Measurements from ENCODE around the gene TTLL13.

Gene TTLL13

DNA sequence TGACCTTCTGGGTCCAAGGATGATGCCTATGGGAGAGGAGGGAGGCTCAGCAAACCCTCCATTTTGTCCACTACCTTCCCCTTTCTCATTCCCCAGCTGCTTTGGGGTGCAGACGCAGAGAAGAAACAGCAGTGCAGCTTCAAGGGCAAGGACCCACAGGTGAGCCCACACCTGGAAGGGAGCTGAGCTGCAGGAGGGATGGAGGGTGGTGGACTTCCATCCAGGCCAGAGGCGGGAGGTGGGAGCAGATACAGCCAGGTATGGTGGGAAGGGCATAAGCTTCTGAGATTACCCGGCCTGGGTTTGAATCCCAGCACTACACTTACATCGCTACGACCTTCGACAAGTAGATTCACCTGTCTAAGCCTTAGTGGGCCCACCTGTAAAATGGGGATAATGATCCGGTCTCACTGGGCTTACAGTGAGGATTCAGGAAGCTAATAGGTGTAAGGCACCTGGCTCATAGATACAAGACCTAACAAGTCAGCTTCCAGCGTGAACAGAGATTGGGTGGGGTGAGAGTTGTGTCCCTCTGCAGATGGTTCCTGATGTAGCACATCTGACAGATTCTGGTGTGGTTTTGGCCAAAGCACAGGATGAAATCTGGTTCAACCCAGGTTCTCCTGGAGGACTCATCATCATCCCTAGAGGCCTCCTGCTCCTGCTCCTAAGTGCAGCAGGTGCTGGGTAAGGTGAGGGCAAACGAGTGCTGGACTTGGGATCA, 31.5 kb upstream of the TTLL13 start:
- DNase-seq = no peak

DNA sequence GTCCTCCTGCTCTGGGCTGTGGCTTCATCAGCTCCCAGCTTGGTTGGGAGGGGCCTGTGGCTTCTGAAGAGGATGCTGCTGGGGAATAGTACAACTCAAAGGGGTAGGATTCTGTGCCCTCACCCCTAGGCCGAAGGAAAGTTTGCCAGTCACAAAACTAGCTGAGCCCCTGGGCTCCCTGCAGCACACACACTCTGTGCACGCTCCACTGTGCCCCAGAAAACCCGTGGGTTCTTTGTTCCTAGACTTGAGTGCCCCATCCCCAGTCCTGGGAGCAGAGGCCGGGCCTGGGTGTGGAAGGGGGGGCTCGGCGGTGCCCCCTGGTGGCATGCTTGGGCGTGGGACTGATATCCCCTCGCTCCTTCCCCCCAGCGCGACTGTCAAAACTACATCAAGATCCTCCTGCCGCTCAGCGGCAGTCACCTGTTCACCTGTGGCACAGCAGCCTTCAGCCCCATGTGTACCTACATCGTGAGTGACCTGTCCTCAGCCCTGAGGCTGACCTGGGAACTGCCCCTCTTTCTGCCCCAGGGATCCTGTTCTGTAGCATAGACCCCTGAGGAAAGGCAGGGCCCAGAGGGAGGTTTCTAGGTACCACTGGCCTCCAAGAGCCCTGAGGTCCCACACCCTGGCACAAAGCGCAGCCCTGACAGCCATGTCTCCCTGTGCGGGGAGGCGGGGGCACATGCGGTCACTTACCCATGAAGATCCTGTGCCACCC, 29.8 kb upstream of the TTLL13 start:
- DNase-seq = peak; percentile 79

DNA sequence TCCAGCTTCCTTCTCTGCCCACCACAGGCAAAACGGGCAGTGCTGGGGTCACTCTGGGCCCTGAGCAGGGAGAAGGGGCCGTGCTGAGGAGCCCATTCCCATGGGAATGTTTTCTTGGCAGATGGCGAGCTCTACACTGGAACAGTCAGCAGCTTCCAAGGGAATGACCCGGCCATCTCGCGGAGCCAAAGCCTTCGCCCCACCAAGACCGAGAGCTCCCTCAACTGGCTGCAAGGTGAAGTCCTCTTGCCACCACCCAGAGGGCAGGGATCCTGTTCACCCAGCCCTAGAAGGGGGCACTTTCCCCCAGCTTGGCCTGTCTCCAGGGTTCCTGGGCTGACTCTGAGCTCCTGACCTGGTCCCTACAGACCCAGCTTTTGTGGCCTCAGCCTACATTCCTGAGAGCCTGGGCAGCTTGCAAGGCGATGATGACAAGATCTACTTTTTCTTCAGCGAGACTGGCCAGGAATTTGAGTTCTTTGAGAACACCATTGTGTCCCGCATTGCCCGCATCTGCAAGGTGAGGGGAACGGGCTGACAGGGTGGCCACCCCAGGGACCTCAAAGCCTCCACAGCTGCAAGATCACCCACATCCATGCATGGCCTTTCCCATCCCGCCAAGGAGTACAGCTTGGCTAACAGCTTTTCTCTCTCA, 28.0 kb upstream of the TTLL13 start:
- DNase-seq = peak; percentile 97

DNA sequence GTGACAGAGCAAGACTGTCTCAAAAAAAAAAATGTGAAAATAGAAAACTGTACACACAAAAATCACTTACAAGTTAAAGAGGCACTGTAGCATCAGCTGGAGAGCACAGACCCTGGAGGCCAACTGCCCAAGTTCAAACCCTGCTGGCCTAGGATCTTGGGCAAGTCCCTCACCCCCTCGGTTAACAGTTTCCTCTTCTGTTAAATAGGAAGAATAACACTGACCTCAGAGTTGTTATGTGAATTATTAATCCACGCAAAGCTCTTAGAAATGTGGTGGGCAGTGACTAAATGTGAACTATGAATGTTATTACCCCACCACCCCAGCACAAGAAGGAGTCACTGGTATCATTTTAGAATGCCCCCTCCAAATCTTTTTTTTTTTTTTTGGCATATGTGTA, 26.8 kb upstream of the TTLL13 start:
- DNase-seq = no peak

DNA sequence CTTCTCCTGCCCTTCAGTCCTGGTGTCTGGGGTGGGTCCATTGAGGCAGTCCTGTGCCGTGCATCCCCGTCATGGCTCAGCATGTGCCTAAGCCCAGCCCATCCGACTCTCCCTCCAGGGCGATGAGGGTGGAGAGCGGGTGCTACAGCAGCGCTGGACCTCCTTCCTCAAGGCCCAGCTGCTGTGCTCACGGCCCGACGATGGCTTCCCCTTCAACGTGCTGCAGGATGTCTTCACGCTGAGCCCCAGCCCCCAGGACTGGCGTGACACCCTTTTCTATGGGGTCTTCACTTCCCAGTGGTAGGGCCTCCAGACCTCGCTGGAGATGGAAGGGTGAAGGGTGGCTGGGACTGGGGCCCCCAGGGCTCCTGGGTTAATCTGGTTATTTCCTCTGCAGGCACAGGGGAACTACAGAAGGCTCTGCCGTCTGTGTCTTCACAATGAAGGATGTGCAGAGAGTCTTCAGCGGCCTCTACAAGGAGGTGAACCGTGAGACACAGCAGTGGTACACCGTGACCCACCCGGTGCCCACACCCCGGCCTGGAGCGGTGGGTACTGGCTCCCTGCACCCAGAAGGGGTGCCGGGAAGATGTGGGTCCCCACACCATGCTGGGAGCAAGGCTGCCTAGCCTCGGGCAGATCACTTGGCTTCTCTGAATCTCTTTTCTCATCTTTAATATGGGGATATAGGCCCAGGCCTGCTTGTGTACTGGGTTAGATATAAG, 25.8 kb upstream of the TTLL13 start:
- peak; percentile 40 for DNase-seq

DNA sequence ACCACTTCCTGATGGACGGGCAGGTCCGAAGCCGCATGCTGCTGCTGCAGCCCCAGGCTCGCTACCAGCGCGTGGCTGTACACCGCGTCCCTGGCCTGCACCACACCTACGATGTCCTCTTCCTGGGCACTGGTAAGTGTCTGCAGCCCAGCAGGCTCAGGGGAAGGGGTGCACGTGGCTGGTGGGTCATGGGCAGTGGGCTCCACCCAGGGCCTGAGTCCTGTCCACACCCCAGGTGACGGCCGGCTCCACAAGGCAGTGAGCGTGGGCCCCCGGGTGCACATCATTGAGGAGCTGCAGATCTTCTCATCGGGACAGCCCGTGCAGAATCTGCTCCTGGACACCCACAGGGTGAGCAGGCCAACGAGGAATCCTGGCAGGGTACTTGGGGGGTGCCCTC, 24.3 kb upstream of the TTLL13 start:
- no peak for DNase-seq

DNA sequence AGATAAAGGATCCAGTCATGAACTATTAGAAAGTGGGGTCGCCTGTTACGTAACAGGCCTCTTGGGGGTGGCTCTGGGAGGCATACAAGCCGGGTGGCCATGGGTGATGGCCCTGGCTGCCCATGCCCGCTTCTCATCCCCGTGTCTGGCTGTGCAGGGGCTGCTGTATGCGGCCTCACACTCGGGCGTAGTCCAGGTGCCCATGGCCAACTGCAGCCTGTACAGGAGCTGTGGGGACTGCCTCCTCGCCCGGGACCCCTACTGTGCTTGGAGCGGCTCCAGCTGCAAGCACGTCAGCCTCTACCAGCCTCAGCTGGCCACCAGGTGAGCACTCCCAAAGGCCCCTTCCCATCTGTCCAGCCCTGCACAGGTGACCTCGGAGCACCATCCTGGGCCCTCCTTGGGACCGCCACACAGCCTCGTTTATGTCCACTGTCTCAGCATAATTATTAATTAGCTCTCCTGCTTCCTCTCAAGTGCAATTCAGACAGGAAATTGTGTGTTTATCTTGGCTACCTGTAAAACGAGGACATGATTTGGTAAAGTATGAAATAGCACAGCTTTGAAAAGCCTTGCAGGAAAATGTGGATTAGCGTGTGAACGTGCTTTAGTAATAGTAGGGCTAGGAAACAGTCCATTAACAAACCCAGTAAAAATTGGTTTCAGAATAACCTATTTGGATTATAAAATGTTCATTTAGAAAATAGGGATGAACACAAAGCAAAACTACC, 23.7 kb upstream of the TTLL13 start:
- DNase-seq = no peak

DNA sequence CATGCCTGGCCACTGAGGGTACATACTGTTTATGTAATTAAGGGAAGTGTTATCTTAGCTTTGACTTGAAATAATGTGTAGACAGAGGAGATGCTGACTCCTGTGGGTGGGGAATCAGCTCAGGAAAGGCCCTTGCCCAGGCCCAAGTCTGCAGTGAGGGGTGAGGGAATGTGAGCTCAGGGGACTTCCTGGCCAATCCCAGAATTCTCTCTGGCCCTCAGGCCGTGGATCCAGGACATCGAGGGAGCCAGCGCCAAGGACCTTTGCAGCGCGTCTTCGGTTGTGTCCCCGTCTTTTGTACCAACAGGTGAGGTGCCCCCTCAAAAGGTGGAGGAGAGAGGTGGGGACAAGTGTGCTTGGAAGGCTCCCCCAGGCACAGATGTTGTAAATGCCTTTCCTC, 22.0 kb upstream of the TTLL13 start:
- no peak for DNase-seq

DNA sequence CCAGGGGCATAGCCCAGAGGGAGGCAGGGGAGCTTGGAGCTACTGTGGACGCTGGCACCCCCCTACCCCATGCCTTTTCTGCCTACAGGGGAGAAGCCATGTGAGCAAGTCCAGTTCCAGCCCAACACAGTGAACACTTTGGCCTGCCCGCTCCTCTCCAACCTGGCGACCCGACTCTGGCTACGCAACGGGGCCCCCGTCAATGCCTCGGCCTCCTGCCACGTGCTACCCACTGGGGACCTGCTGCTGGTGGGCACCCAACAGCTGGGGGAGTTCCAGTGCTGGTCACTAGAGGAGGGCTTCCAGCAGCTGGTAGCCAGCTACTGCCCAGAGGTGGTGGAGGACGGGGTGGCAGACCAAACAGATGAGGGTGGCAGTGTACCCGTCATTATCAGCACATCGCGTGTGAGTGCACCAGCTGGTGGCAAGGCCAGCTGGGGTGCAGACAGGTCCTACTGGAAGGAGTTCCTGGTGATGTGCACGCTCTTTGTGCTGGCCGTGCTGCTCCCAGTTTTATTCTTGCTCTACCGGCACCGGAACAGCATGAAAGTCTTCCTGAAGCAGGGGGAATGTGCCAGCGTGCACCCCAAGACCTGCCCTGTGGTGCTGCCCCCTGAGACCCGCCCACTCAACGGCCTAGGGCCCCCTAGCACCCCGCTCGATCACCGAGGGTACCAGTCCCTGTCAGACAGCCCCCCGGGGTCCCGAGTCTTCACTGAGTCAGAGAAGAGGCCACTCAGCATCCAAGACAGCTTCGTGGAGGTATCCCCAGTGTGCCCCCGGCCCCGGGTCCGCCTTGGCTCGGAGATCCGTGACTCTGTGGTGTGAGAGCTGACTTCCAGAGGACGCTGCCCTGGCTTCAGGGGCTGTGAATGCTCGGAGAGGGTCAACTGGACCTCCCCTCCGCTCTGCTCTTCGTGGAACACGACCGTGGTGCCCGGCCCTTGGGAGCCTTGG, 21.3 kb upstream of the TTLL13 start:
- DNase-seq = no peak

DNA sequence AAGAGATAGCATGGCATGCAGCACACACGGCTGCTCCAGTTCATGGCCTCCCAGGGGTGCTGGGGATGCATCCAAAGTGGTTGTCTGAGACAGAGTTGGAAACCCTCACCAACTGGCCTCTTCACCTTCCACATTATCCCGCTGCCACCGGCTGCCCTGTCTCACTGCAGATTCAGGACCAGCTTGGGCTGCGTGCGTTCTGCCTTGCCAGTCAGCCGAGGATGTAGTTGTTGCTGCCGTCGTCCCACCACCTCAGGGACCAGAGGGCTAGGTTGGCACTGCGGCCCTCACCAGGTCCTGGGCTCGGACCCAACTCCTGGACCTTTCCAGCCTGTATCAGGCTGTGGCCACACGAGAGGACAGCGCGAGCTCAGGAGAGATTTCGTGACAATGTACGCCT, 20.4 kb upstream of the TTLL13 start:
- no peak for DNase-seq

DNA sequence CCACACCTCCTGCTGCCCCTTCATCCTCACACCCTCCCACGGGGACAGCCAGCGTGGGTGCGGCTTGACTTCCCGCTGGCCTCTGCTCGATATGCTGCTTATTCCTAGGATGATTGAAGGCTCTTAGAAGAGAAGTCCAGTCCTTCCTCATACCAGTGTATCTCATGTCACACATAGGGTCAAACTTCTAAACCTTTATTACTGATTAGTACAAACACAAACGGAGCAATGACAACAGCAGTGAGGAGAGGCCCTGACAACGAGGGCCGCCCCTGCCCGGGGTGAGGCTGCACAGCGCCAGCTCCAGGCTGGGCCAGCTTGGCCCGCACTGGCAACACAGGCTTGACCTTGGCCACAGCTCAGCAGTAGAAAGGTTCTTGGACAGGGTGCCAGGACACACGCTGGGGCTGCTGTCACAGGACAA, 19.3 kb upstream of the TTLL13 start:
- DNase-seq = no peak

DNA sequence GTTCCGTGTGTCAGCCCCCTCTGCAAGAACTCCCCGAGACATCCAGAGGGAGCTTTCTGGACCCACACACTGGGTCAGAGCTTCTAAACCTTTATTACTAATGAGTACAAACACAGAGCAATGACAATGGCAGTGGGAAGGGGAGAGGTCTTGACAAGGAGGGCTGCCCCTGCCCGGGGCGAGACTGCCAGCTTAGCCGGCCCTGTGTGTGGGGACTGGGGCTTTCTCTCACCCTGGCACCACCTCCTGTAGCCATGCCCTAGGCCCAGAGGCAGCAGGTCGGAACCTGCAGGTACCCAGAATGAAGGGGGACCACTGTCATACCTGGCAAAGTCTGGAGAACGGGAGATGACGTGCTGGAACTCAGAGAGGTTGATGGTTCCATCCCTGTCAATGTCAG, 18.7 kb upstream of the TTLL13 start:
- DNase-seq = no peak

DNA sequence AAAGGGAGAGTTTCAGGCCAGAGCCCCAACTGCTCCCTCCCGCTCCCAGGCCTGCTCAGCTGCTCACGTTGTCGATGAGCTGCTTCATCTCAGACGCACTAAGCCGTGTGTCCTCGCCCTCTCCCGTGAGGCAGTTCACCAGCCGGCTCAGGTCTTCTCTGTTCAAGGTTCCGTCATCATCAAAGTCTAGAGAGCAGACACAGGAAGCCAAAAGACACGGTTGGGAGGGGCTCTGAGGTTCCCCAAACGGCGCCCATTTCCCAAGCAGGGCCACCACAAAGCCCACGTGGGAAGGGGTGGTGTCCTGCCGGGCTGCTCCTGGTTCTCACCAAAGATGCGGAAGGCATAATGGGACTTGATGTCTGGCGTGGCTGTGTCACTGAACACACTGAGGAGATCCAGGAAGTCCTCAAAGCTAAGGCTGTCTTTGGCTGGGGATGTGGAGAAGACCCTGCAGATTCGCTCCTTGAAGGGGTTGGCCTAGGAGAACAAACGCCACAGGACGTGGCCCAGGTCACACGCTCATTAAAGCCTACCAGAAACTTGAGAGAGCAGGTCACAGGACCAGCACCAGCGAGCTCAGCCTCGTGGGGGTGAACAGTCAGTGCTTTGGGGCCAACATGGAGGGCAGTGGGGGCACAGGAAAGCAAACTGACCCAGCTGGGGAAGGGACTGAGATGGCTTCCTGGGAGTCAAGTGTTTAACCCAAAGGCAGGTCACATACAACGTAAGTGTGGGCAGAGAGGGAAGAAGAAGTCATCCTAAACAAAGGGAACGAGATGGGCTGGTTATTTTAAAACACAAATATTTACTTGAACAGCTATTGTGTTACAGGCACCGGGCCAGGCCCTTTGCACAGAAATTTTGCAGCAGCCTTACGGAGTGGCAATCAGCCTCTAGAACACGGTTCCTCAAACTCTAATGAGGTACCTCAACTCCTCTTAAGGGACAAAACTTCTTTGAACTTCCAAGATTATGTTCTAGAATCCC, 18.0 kb upstream of the TTLL13 start:
- DNase-seq = no peak

DNA sequence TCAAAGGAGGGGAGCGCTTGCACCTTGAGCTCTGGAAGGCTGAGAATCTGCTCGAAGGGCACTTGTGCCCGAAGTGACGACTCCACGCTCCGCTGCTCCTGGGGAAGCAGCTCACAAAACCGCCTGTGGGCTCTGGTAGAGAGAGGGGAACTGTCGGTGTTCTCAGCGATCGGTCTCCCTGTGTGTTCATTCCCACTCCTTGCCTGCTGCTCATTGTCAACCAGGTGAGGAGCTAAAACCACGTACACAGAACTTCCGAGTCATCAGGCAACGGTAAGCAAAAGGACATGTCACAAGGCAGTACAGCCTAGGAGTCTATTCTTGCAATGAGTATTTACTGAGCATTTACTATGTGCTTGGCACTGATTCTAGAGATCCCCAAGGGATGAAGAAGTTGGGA, 17.2 kb upstream of the TTLL13 start:
- no peak for DNase-seq

DNA sequence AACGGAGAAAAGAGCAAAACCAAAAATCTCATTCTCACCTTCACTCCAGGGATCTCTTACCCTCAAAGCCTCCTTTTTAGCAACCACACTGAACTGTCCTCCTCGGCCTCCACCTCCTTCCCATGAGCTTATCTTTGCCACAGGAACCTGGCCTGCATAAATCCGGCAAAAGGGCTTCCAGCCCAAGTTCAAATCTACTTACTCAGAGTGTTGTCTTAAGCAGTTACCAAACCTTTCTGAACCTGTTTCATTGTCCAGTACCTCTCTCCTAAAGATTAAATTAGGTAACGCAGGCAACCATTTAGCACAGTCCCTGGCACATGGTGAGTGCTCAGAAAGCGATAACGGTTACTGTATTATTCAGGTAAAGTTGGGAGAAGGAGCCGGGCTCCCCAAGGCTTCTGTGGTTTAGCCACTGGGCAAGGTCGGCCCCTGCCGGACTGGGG, 16.4 kb upstream of the TTLL13 start:
- DNase-seq = no peak

DNA sequence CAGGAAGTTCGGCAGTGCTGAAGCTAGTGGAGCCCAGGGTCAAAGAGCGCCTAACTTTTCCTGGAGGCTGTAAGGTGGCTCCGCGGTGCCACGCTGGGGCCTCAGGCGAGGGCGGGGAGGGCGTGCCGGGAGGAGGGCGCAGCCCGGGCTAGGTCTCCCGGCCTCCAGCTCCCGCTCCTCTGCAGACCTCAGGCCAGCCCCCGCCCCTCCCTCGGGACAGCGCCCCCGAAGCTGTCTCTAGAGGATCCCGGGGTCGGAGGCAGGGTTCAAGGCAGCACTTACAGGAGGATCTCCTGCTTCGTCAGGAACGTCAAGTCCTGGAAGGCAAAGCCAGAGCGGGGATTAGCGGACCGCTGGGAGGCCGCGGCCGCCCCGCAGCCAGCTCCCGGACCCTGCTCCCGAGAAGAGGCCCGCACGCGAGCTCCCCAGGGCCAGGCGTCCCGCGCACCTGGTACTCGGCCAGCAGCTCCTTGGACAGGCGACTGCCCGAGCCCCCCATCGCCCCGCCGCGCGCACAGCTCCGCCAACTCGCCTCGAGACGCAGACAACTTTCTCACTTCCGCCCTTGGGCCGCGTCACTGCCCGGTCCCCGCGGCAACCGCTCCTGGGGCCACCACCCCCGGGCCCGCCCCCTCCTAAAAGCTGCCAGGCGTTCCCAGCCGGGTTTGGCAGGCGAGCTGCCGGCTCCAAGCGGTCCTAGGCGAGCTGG, 15.8 kb upstream of the TTLL13 start, which contains the start of gene CIB1:
Gene CIB1, minus strand, starts transcription at position 555 of the 709 bp plus-strand sequence. Its CDS starts 56 bp downstream, at position 499.
- DNase-seq = peak; percentile 97

DNA sequence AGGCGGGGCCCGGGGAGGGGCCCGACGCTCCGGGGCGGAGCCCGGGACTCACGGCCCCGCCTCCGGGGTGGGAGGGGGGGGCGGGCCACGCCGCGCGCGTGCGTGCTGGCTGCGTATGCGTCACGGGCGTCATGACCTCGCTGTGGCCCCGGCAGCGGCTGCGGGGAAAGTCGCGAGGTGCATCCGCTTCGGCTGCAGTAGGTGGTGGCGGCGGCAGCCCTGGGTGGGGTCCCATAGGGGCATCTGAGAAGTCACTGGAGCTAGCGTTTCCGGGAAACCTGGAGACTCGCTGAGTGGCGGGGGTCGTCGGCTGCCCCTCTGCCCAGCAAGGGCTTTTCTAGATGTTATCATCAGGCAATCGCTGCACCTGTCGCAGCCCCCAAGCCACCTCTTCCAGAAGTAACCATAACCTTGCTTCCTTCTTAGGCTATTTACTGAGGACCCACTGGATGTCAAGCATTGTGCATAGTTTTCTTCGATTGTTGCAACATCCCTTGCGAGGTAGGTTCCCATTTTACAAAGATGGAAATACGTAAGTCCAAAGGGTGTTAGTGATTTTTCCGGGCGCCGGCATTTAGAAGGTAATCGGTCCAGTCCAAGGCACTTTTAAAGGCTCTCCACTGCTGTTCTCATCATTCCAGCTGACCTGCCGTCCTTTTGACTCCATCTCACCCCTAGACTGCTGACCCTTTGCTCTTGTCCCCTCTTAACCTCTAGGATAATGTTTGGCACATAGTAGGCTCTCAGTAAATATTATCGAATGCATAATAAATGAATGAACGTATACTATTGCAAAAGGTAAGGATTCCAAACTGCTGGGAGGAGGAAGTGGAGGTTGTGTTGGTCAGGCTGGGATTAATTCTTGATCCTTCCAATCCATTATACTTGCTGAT, 15.0 kb upstream of the TTLL13 start, which contains the start of gene GDPGP1:
Gene GDPGP1, plus strand, starts transcription at position 114 of the 893 bp plus-strand sequence. CDS start 6,700 bp downstream, outside the sequence.
- no peak for DNase-seq

DNA sequence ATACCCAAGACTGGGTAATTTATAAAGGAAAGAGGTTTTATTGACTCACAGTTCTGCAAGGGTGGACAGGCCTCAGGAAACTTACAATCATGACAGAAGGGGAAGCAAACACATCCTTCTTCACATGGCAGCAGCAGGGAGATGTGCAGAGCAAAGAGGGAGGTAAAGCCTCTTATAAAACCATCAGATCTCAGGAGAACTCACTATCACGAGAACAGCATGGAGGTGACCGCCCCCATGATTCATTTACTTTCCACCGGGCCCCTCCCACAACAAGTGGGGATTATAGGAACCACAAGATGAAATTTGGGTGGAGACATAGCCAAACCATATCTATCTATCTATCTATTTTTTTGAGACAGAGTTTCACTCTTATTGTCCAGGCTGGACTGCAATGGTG, 10.0 kb upstream of the TTLL13 start:
- peak; percentile 22 for DNase-seq

Data from NCI-H82 (cell line).